Heart left ventricle (tissue), 13 donors: ENCODE measurements around the gene ORC4.

ENCODE experiments used
- POLR2A ChIP-seq, 2 donors: fragments of 450-650 bp; IDR thresholded peaks; one replicate each; pipeline ENCODE4 v1.6.1; 2017; ENCODE audit warnings: antibody characterized with exemption in 2 of 2, mild to moderate bottlenecking in 2 of 2, moderate library complexity in 2 of 2
- TF ChIP-seq, protein P1 (sequence below), 12 donors: fragments of 200-600 bp; sonication (generic) in 4 of 12; IDR thresholded peaks; one replicate each; pipeline versions ENCODE4 v1.5.0 to v1.8.0; 2018 to 2022; ENCODE audit warnings: antibody characterized with exemption in 12 of 12, mild to moderate bottlenecking in 5 of 12
- donor health status: ischemic (EF 13 %, LVEDD 7.1; RV severe dilation, severe dysfunction).
- donor health status: DM: no; HTN: yes; CAD: no.
- donor health status: DM: no; HTN: no; CAD: no.
- donor health status: ischemic (EF 25% LVEDD 6.9; RV normal size, moderate dysfunction).
- donor health status: ischemic (EF 25% LVEDD 5.7; RV mildly dilated, moderate dysfunction).
- donor health status: ischemic (EF 35%, LVEDD 5.7; RV mildly dilated, moderate dysfunction).
- donor health status: nonischemic (EF 11% LVEDD 7.7; RV severe dilation, severe dysfunction).
- donor health status: DM: yes; HTN: yes; CAD: no.
- donor health status: PGD.
- donor health status: ischemic (EF 29% LVEDD 5.4; RV normal size, mild dysfunction).
- donor health status: nonischemic (EF 23%, LVEDD 6.1; RV moderate dilation, normal function).

- TF ChIP-seq, protein P1, sequence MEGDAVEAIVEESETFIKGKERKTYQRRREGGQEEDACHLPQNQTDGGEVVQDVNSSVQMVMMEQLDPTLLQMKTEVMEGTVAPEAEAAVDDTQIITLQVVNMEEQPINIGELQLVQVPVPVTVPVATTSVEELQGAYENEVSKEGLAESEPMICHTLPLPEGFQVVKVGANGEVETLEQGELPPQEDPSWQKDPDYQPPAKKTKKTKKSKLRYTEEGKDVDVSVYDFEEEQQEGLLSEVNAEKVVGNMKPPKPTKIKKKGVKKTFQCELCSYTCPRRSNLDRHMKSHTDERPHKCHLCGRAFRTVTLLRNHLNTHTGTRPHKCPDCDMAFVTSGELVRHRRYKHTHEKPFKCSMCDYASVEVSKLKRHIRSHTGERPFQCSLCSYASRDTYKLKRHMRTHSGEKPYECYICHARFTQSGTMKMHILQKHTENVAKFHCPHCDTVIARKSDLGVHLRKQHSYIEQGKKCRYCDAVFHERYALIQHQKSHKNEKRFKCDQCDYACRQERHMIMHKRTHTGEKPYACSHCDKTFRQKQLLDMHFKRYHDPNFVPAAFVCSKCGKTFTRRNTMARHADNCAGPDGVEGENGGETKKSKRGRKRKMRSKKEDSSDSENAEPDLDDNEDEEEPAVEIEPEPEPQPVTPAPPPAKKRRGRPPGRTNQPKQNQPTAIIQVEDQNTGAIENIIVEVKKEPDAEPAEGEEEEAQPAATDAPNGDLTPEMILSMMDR (IDR thresholded peaks at IDR 0.05), result no peak
- no peak for TF ChIP-seq POLR2A (IDR thresholded peaks at IDR 0.05)
These were observed 85.5 kb downstream of the ORC4 start for GRCh38 chr2:147934881-147935620.
